HCT116 (cell line): ENCODE data around the gene PKDCC. TPM values are rescaled to one million over a fixed set of nuclear protein-coding genes. Genes with fewer than 3 reads are reported as not detected.

Experiments
- ATAC-seq: fragments of 200-7000 bp; cut with Tn5 transposase; 2 replicates; pipeline ENCODE4 v1.9.1; 2020; ENCODE audit warnings: mild to moderate bottlenecking, moderate library complexity
- BruUV-seq: library from RNA; stranded (reverse); fragments of 400-500 nt; replicated peaks from 2 replicates; lab custom pipeline; 2021; lab: Mats Ljungman, UMichigan
- CTCF ChIA-PET: fragments of 300-600 bp; sonication (Branson Sonifier 250); formaldehyde crosslinking; loops from one replicate; lab custom pipeline; 2021; ENCODE audit warnings: antibody characterized with exemption; lab: Charles Lee
- POLR2A ChIA-PET: fragments of 300-600, 350-600 bp; sonication (Branson Sonifier 250); formaldehyde crosslinking; loops from one replicate; lab custom pipeline; 2021; ENCODE audit warnings: antibody characterized with exemption; lab: Charles Lee
- RAD21 ChIA-PET, 2 experiments: fragments of 300-600 bp; sonication (Branson Sonifier 250); formaldehyde crosslinking; loops; one replicate each; lab custom pipeline; 2023; ENCODE audit warnings: low total read pairs in 2 of 2; ENCODE audit not compliant: uncharacterized antibody in 2 of 2, unreplicated experiment in 2 of 2, low non-redundant PET in 1 of 2; lab: Charles Lee
- DNase-seq: peaks from one replicate; pipeline ENCODE4 v3.0.0-alpha.2; 2010; ENCODE audit warnings: low read depth, low spot score
- H2AFZ ChIP-seq: fragments of 200-600 bp; shearing (Covaris generic), sonication (generic); 2 replicates; pipeline ENCODE4 v1.6.1; 2017; ENCODE audit warnings: low read depth, mixed run types, mixed read lengths, antibody characterized with exemption, low read length; ENCODE audit not compliant: poor library complexity, severe bottlenecking
- H3K27ac ChIP-seq: 2 replicates; pipeline ENCODE4 v1.5.1; 2012; ENCODE audit warnings: low read depth, low read length
- H3K27me3 ChIP-seq: fragments of 200-600 bp; sonication (generic); 2 replicates; pipeline ENCODE4 v1.6.1; 2016; ENCODE audit warnings: mixed run types, low read length, mixed read lengths; ENCODE audit not compliant: insufficient read depth
- H3K36me3 ChIP-seq, 2 experiments: fragments of 200-500 bp in 1 of 2; fragments of 200-600 bp in 1 of 2; sonication (Bioruptor generic) in 1 of 2; sonication (generic) in 1 of 2; 2 replicates each; pipeline versions ENCODE4 v1.5.1 to v1.6.1; 2014 to 2016; ENCODE audit warnings: low read length in 2 of 2, inconsistent platforms in 1 of 2, mixed read lengths in 1 of 2, mixed run types in 1 of 2; ENCODE audit not compliant: insufficient read depth in 2 of 2, control insufficient read depth in 1 of 2
- H3K4me1 ChIP-seq, 2 experiments: fragments of 200-600 bp in 1 of 2; sonication (generic) in 1 of 2; 2 replicates each; pipeline versions ENCODE4 v1.5.1 to v1.6.1; 2012 to 2017; ENCODE audit warnings: low read length in 2 of 2, inconsistent platforms in 1 of 2, mild to moderate bottlenecking in 1 of 2, mixed read lengths in 1 of 2, mixed run types in 1 of 2, moderate library complexity in 1 of 2; ENCODE audit not compliant: insufficient read depth in 2 of 2, control insufficient read depth in 1 of 2
- H3K4me2 ChIP-seq: fragments of 200-600 bp; sonication (generic); 2 replicates; pipeline ENCODE4 v1.6.1; 2017; ENCODE audit warnings: mixed run types, low read length, mixed read lengths
- H3K4me3 ChIP-seq, 2 experiments: fragments of 200-600 bp in 1 of 2; sonication (generic) in 1 of 2; replicated peaks in 1 of 2; 2 replicates each; pipeline ENCODE4 v1.5.1; 2011 to 2016; ENCODE audit warnings: low read length in 2 of 2, control low read depth in 1 of 2, low read depth in 1 of 2, mild to moderate bottlenecking in 1 of 2, mixed read lengths in 1 of 2, mixed run types in 1 of 2
- H3K79me2 ChIP-seq: fragments of 200-600 bp; sonication (generic); 2 replicates; pipeline ENCODE4 v1.6.1; 2017; ENCODE audit warnings: mild to moderate bottlenecking, mixed run types, low read length, moderate library complexity, mixed read lengths; ENCODE audit not compliant: insufficient read depth
- H3K9ac ChIP-seq: fragments of 200-600 bp; sonication (generic); 2 replicates; pipeline ENCODE4 v1.6.1; 2016; ENCODE audit warnings: low read length, mixed read lengths
- H3K9me2 ChIP-seq: fragments of 200-600 bp; sonication (generic), shearing (Covaris generic); 2 replicates; pipeline ENCODE4 v1.6.1; 2017; ENCODE audit warnings: mixed run types, mild to moderate bottlenecking, moderate library complexity; ENCODE audit not compliant: insufficient read depth
- H3K9me3 ChIP-seq, 2 experiments: fragments of 200-500 bp in 1 of 2; fragments of 200-600 bp in 1 of 2; sonication (Bioruptor generic) in 1 of 2; sonication (generic) in 1 of 2; 2 replicates each; pipeline ENCODE4 v1.6.1; 2014 to 2017; ENCODE audit warnings: low read length in 2 of 2, mixed read lengths in 2 of 2, inconsistent platforms in 1 of 2, low read depth in 1 of 2, mild to moderate bottlenecking in 1 of 2, mixed run types in 1 of 2, moderate library complexity in 1 of 2; ENCODE audit not compliant: control insufficient read depth in 1 of 2, insufficient read depth in 1 of 2
- H4K20me1 ChIP-seq: fragments of 200-600 bp; sonication (generic), shearing (Covaris generic); 2 replicates; pipeline ENCODE4 v1.6.1; 2017; ENCODE audit warnings: mixed run types, mild to moderate bottlenecking, moderate library complexity; ENCODE audit not compliant: insufficient read depth
- CBX3 ChIP-seq: IDR thresholded peaks from 2 replicates; pipeline ENCODE4 v1.6.1; 2012; ENCODE audit warnings: low read depth
- EGR1 ChIP-seq: IDR thresholded peaks from 2 replicates; pipeline ENCODE4 v1.6.1; 2012; ENCODE audit warnings: low read depth
- ELF1 ChIP-seq: IDR thresholded peaks from 2 replicates; pipeline ENCODE4 v1.6.1; 2012; ENCODE audit warnings: low read depth, borderline replicate concordance
- EZH2 ChIP-seq: fragments of 200-600 bp; sonication (generic); IDR thresholded peaks from 2 replicates; pipeline ENCODE4 v1.6.1; 2017; ENCODE audit warnings: antibody characterized with exemption, mixed run types
- EZH2phosphoT487 ChIP-seq: fragments of 200-600 bp; IDR thresholded peaks from 2 replicates; pipeline ENCODE4 v1.6.1; 2018; ENCODE audit warnings: antibody characterized with exemption, borderline replicate concordance
- JUND ChIP-seq: IDR thresholded peaks from 2 replicates; pipeline ENCODE4 v1.6.1; 2012
- POLR2AphosphoS5 ChIP-seq: IDR thresholded peaks from 2 replicates; pipeline ENCODE4 v1.6.1; 2011; ENCODE audit warnings: mild to moderate bottlenecking, low read depth, low read length, moderate library complexity
- RAD21 ChIP-seq: IDR thresholded peaks from 2 replicates; pipeline ENCODE4 v1.6.1; 2012; ENCODE audit warnings: low read depth, mild to moderate bottlenecking
- SIN3A ChIP-seq: IDR thresholded peaks from 2 replicates; pipeline ENCODE4 v1.6.1; 2012; ENCODE audit warnings: low read depth
- SRF ChIP-seq: IDR thresholded peaks from 2 replicates; pipeline ENCODE4 v1.6.1; 2012; ENCODE audit warnings: low read depth
- TCF7L2 ChIP-seq: IDR thresholded peaks from 2 replicates; pipeline ENCODE4 v1.7.0; 2011; ENCODE audit warnings: borderline replicate concordance, inconsistent platforms; ENCODE audit not compliant: insufficient read depth, insufficient read length; ENCODE audit errors: extremely low read depth
- YY1 ChIP-seq: IDR thresholded peaks from 2 replicates; pipeline ENCODE4 v1.6.1; 2011; ENCODE audit warnings: low read length, low read depth, moderate library complexity, mild to moderate bottlenecking; ENCODE audit not compliant: insufficient replicate concordance; ENCODE audit errors: extremely low read depth
- ZBTB33 ChIP-seq: IDR thresholded peaks from 2 replicates; pipeline ENCODE4 v1.6.1; 2011; ENCODE audit warnings: mild to moderate bottlenecking, low read length, moderate library complexity; ENCODE audit not compliant: insufficient replicate concordance; ENCODE audit errors: extremely low read depth
- ZFX ChIP-seq: fragments of 450-650 bp; IDR thresholded peaks from 2 replicates; pipeline ENCODE4 v1.6.1; 2017
- ZNF274 ChIP-seq: fragments of 200-500 bp; sonication (Bioruptor generic); IDR thresholded peaks from 2 replicates; pipeline ENCODE4 v1.6.1; 2014; ENCODE audit warnings: mild to moderate bottlenecking, low read depth, low read length, inconsistent platforms
- intact Hi-C: fragments of 100-400 bp; cut with micrococcal nuclease; formaldehyde crosslinking; loops from 2 replicates; pipeline ENCODE4 v1.10.0; 2022
- total RNA-seq: library from RNA; stranded (reverse); gene quantifications from one replicate; pipeline ENCODE4 v1.2.1, GENCODE V29; 2021; ENCODE audit not compliant: unreplicated experiment
- TF ChIP-seq, protein P1 (sequence below): IDR thresholded peaks from 2 replicates; pipeline ENCODE4 v1.6.1; 2012
- TF ChIP-seq, protein P2 (sequence below), 3 experiments: fragments of 200-600 bp in 1 of 3; sonication (generic) in 1 of 3; IDR thresholded peaks in 2 of 3; conservative IDR thresholded peaks in 1 of 3; 2 replicates each; pipeline ENCODE4 v1.5.1; 2012 to 2017; ENCODE audit warnings: low read depth in 2 of 3, low read length in 2 of 3, antibody characterized with exemption in 1 of 3, borderline replicate concordance in 1 of 3, control low read depth in 1 of 3, mild to moderate bottlenecking in 1 of 3, mixed read lengths in 1 of 3, mixed run types in 1 of 3, moderate library complexity in 1 of 3; ENCODE audit not compliant: insufficient read depth in 1 of 3

The PKDCC gene
- total RNA-seq, 1 experiment from 2014 or later, result 0.84 TPM

DNA sequence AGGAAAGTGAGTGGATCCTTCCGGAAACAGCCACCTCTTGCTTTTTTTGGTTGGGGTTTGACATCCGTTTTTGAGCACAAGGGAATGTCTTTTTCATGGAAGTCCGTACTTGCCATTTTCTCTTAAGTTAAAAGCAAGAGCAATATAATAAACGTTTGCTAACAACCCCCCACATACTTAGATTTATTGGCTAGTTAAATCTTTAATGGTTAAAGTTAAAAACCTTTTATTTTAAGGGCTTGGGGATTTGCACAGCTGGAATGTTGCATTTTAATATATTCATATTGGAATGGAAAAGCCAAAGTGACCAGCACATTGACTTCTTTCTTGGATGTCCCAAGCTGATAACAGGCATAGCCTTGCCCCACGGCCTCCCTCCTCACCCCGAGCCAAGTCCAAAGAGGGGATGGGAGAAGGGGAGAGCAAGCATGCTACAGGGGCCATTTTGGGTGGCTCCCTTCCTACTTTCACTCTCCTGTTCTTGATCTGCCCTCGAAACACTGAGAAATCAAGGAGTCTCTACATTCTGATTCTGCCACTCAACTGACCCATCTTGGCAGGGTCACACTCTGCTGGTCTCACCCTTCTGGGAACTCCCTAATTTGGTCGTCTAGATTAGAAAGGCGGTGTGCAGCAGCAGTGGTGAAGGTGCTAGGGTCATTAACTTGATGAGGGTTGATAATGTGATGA lies 48.1 kb upstream of the PKDCC start:
- Histone ChIP-seq H3K9ac (no peak overlapping the region), H4K20me1 (no peaks in the 10 kb centered on the region), H3K79me2 (no peaks in the 10 kb centered on the region), H3K4me3 (no peak overlapping the region), H3K36me3 (no peaks in the 10 kb centered on the region), H3K27me3 (no peaks in the 10 kb centered on the region; the same call in 1 of the 2 replicates), H2AFZ (no peak overlapping the region), H3K4me1 (no peaks in the 10 kb centered on the region), H3K27ac (no peak overlapping the region), H3K9me2 (no peaks in the 10 kb centered on the region), H3K4me2 (no peak overlapping the region), H3K9me3 (no peaks in the 10 kb centered on the region)
- intact Hi-C loops, result no loop called here
- POLR2A ChIA-PET, result interaction anchor here (0.7 kb wide), 1 partner anchor 75 kb away, joined by 3 read pairs; no protein-coding TSS in a partner anchor
- DNase-seq, result no peak
- BruUV-seq, result no TSS peak
- TF ChIP-seq EZH2phosphoT487, result no peak
- TF ChIP-seq RAD21, result no peak
- CTCF ChIA-PET, result no interaction called here
- RAD21 ChIA-PET, result no interaction called here
- no peak for ATAC-seq

GRCh38 chr2:42001711-42002201 lies 46.1 kb upstream of the PKDCC start:
- Histone ChIP-seq H3K4me2 (no peak overlapping the region), H3K27me3 (no peaks in the 10 kb centered on the region; the same call in 1 of the 2 replicates), H2AFZ (no peak overlapping the region), H3K79me2 (no peaks in the 10 kb centered on the region), H3K27ac (no peak overlapping the region), H3K36me3 (no peaks in the 10 kb centered on the region), H3K9me3 (no peaks in the 10 kb centered on the region), H3K9ac (no peak overlapping the region), H3K9me2 (no peaks in the 10 kb centered on the region), H3K4me1 (no peaks in the 10 kb centered on the region), H4K20me1 (no peaks in the 10 kb centered on the region), H3K4me3 (no peak overlapping the region)
- BruUV-seq, result no TSS peak
- intact Hi-C loops, result no loop called here
- RAD21 ChIA-PET, result no interaction called here
- DNase-seq, result no peak
- ATAC-seq, result no peak
- POLR2A ChIA-PET, result no interaction called here
- CTCF ChIA-PET, result no interaction called here
- TF ChIP-seq CBX3 (no peak), ELF1 (no peak), JUND (no peak), EZH2 (no peak), SRF (no peak), YY1 (no peak), POLR2AphosphoS5 (no peak), EGR1 (no peak), SIN3A (no peak), ZNF274 (no peak), TCF7L2 (no peak), ZBTB33 (no peak), ZFX (no peak)
- TF ChIP-seq, protein P1, sequence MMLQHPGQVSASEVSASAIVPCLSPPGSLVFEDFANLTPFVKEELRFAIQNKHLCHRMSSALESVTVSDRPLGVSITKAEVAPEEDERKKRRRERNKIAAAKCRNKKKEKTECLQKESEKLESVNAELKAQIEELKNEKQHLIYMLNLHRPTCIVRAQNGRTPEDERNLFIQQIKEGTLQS, result no peak
- TF ChIP-seq, protein P2, sequence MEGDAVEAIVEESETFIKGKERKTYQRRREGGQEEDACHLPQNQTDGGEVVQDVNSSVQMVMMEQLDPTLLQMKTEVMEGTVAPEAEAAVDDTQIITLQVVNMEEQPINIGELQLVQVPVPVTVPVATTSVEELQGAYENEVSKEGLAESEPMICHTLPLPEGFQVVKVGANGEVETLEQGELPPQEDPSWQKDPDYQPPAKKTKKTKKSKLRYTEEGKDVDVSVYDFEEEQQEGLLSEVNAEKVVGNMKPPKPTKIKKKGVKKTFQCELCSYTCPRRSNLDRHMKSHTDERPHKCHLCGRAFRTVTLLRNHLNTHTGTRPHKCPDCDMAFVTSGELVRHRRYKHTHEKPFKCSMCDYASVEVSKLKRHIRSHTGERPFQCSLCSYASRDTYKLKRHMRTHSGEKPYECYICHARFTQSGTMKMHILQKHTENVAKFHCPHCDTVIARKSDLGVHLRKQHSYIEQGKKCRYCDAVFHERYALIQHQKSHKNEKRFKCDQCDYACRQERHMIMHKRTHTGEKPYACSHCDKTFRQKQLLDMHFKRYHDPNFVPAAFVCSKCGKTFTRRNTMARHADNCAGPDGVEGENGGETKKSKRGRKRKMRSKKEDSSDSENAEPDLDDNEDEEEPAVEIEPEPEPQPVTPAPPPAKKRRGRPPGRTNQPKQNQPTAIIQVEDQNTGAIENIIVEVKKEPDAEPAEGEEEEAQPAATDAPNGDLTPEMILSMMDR (IDR thresholded peaks at IDR 0.05 in 2 of 3, conservative IDR thresholded peaks at IDR 0.05 in 1 of 3; ENCODE audit: borderline replicate concordance in 1 of 3, insufficient read depth in 1 of 3, low read depth in 2 of 3, low read length in 2 of 3), result no peak
